ACC112 (cell line): ENCODE results near the gene FASN.

Experiments
- H2AFZ ChIP-seq: fragments of 200-600 bp; sonication (generic); one replicate; pipeline ENCODE4 v1.6.0; 2017; ENCODE audit warnings: antibody characterized with exemption, low read length; ENCODE audit not compliant: unreplicated experiment
- H3K27ac ChIP-seq: fragments of 200-600 bp; sonication (generic); 2 replicates; pipeline ENCODE4 v1.5.1; 2014; ENCODE audit warnings: low read depth, mild to moderate bottlenecking, antibody characterized with exemption, low read length, moderate library complexity
- H3K27me3 ChIP-seq: fragments of 200-600 bp; sonication (generic); 2 replicates; pipeline ENCODE4 v1.6.1; 2014; ENCODE audit warnings: mild to moderate bottlenecking, antibody characterized with exemption, low read length, moderate library complexity, mixed read lengths; ENCODE audit not compliant: insufficient read depth
- H3K36me3 ChIP-seq: fragments of 200-600 bp; sonication (generic); 2 replicates; pipeline ENCODE4 v1.6.1; 2016; ENCODE audit warnings: mild to moderate bottlenecking, antibody characterized with exemption, low read length, moderate library complexity, mixed read lengths; ENCODE audit not compliant: insufficient read depth
- H3K4me1 ChIP-seq: fragments of 200-600 bp; sonication (generic); one replicate; pipeline ENCODE4 v1.6.1; 2016; ENCODE audit warnings: low read length, mixed read lengths; ENCODE audit not compliant: insufficient read depth, unreplicated experiment, control insufficient read depth
- H3K4me3 ChIP-seq: fragments of 200-600 bp; sonication (generic); 2 replicates; pipeline ENCODE4 v1.5.1; 2014; ENCODE audit warnings: mild to moderate bottlenecking, low read depth, low read length
- H3K79me2 ChIP-seq: fragments of 200-600 bp; sonication (generic); one replicate; pipeline ENCODE4 v1.6.0; 2016; ENCODE audit warnings: low read length; ENCODE audit not compliant: control insufficient read depth, unreplicated experiment, insufficient read depth

Gene FASN

DNA sequence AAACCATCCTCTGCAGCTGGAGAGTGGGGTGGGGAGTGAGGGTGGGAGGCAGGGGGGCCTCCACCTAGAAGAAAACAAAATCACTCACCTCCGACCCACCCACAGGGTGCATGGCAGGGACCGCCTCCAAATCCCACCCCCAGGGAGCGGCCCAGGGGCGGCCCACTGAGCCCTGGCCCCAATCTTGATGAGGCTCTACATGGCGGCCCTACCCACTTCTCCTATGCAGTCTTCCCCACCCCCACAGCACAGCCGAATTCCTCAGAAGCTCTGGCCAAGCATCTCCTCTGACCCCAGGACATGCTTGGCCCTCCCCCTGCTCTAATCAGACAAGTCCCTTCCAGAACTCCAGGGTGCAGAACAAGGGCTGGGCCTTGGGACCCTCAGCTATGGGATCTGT lies 18.2 kb upstream of the FASN start:
- no peak overlapping the region for H3K4me3 ChIP-seq
- H3K79me2 ChIP-seq: no peaks in the 10 kb centered on the region
- no peak overlapping the region for H2AFZ ChIP-seq
- H3K27ac ChIP-seq: no peak overlapping the region
- no peaks in the 10 kb centered on the region for H3K4me1 ChIP-seq
- H3K27me3 ChIP-seq: no peaks in the 10 kb centered on the region
- 0 out of 2 replicates have a peak, but pooled peaks cover 3% of the 10 kb centered on the region for H3K36me3 ChIP-seq

DNA sequence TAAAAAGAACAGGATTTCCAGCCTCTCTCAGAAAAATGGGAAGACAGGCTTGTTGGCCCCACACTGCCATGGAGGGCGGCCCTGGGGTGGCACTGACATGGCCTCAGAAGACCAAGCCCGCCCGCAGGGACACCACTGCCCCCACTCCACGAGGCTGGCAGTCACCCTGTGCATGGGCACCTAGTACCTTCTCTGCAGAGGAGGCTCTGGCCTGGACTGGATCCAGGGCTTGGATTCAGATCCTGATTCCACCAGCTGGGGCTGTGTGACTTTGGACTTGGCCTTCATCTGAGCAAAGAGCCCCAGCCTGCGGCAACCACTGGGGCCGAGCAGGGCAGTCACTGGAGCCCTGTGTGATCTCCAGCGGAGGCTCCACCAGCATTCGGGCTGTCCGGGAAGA lies 16.8 kb upstream of the FASN start:
- Histone ChIP-seq H3K4me3 (no peak overlapping the region), H3K4me1 (no peaks in the 10 kb centered on the region), H3K27ac (no peak overlapping the region), H3K36me3 (0 out of 2 replicates have a peak, but pooled peaks cover 3% of the 10 kb centered on the region), H2AFZ (no peak overlapping the region), H3K79me2 (no peaks in the 10 kb centered on the region), H3K27me3 (no peaks in the 10 kb centered on the region)

DNA sequence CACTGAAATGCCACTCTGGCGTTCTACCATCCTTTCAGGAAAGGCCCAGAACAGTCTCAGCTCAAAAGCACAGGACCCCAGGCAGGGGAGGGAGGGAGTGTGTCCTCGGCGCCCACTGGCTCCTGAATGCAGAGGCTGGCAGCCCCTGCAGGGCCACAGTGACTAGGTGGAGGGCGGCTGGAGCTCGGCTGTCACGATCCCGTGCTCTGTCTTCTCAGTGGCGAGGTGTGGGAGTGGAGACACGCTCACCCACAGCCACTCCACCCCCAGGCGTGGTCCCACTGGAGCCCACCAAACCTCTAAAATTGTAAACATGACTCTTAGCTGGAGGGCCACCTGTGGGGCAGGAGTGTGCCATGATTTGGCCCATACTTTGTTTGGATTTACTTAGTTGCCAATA lies 16.4 kb upstream of the FASN start:
- Histone ChIP-seq H3K27ac (no peak overlapping the region), H3K4me1 (no peaks in the 10 kb centered on the region), H3K79me2 (no peaks in the 10 kb centered on the region), H2AFZ (no peak overlapping the region), H3K27me3 (no peaks in the 10 kb centered on the region), H3K36me3 (0 out of 2 replicates have a peak, but pooled peaks cover 3% of the 10 kb centered on the region), H3K4me3 (no peak overlapping the region)

DNA sequence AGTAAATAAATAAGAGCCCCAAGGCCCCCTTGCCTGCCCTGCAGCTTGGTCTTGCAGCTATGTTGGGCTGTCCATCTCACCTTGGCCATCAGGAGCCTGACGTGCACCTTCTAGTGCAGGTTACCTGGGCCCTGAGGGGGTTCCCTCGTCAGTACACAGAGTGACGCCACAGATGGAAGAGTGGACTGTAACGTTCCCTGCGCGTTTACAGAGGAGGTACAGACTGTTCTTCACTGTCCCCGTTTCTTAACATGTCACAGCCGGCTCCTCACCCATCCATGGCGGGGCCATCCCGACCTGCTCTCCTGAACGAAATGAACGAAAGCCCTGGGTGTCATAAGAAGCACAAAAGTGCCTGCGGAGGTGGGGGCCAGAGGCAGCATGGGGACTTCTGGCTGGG lies 15.9 kb upstream of the FASN start:
- no peak overlapping the region for H2AFZ ChIP-seq
- no peaks in the 10 kb centered on the region for H3K27me3 ChIP-seq
- H3K27ac ChIP-seq: no peak overlapping the region
- H3K4me1 ChIP-seq: no peaks in the 10 kb centered on the region
- 0 out of 2 replicates have a peak, but pooled peaks cover 3% of the 10 kb centered on the region for H3K36me3 ChIP-seq
- H3K79me2 ChIP-seq: no peaks in the 10 kb centered on the region
- no peak overlapping the region for H3K4me3 ChIP-seq

DNA sequence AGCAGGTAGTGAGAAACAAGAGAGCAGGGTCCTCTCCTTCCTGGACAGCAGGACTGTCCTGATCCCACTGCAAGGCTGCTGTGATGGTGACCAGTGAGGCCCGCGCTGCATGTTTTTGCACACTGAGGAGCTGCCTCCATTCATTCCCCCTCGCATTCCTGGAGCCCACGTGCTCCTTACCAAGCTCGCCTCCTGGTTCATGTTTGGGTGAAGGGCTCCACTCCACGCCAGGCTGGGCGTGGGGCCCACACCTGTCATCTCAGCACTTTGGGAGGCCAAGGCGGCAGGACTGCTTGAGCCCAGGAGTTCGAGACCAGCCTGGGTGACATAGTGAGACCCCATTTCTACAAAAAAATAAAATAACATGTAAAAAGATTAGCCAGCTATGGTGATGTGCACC lies 15.4 kb upstream of the FASN start:
- H3K36me3 ChIP-seq: 0 out of 2 replicates have a peak, but pooled peaks cover 3% of the 10 kb centered on the region

DNA sequence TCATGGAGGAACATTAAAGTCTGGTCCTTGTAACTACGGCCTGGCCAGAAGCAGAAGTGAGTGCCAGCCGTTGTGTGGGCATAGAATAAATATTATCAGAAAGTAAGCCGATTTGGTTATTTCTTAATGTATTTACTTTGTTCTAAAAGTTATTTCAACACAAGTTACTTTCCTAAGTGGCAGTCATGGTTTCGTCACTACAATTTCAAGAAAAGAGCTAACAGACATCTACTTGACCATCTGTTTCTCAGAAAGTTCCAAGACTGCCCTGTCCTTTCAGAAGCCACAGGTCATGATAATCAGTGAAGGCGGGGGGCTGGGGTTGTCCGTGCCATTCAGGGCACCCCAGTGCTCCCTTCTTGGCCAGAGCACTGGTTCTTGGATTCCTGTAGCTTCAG lies 14.9 kb upstream of the FASN start:
- no peaks in the 10 kb centered on the region for H3K79me2 ChIP-seq
- no peaks in the 10 kb centered on the region for H3K27me3 ChIP-seq
- no peak overlapping the region for H3K4me3 ChIP-seq
- no peaks in the 10 kb centered on the region for H3K4me1 ChIP-seq
- no peak overlapping the region for H2AFZ ChIP-seq
- H3K36me3 ChIP-seq: 0 out of 2 replicates have a peak, but pooled peaks cover 3% of the 10 kb centered on the region
- no peak overlapping the region for H3K27ac ChIP-seq

More for the DNA sequence above, 15.4 kb upstream of the FASN start:
- Histone ChIP-seq H3K4me1 (no peaks in the 10 kb centered on the region), H2AFZ (no peak overlapping the region), H3K4me3 (no peak overlapping the region), H3K27me3 (no peaks in the 10 kb centered on the region), H3K27ac (no peak overlapping the region), H3K79me2 (no peaks in the 10 kb centered on the region)

DNA sequence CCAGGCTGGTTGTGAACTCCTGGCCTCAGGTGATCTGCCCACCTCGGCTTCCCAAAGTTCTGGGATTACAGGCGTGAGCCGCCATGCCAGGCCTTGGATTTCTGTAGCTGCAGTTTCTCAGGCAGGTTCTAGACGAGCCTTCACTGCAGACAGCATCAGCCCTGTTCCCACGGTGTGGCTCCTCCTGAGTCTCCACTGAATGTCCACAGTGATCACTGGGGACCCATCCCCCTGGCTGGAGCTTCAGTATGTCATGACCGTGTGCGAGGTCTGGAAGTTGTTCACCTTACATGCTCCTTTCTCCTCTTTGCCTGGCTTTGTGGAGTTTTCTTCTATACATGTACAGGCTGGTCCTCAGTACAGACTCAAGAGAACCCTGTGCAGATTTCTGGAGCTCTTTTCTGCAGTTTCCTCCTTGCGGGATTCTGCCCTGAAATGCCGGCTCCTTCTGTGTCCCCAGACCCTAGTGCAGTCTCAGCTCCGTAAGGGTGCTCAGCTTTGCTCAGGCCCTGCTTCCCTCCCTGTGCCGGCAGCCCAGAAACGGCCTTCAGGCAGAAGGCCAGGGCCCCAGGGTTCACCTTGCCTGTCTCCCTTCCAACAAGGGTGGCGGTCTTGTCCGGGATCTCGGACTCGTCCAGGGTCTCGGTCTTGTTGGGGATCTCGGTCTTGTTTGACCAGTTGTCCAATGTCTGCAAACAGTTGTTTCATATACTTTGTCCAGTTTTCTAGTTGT lies 14.3 kb upstream of the FASN start:
- no peak overlapping the region for H3K4me3 ChIP-seq
- 0 out of 2 replicates have a peak, but pooled peaks cover 3% of the 10 kb centered on the region for H3K36me3 ChIP-seq
- H3K27ac ChIP-seq: no peak overlapping the region
- H3K79me2 ChIP-seq: no peaks in the 10 kb centered on the region
- H2AFZ ChIP-seq: no peak overlapping the region
- no peaks in the 10 kb centered on the region for H3K27me3 ChIP-seq
- H3K4me1 ChIP-seq: no peaks in the 10 kb centered on the region

DNA sequence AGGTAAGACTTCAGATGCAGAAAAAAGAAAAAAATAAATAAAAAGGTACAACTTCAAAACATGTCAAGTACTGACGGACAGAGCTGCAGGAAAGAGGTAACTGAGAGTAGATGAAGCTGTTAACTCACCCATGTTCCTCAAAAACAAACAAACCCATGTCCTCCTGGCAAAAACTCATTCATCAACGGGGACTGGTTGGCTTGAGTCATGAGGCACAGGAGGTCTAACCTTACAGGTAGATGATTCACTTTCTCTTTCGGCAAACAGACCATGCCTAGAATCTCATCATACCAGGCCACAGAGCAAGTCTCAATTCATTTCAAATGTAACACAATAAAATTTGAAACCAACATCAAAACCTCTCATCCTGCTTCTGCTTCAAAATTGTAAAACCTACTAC lies 12.3 kb upstream of the FASN start:
- Histone ChIP-seq H2AFZ (no peak overlapping the region), H3K4me3 (no peak overlapping the region), H3K4me1 (no peaks in the 10 kb centered on the region), H3K79me2 (no peaks in the 10 kb centered on the region), H3K27me3 (no peaks in the 10 kb centered on the region), H3K36me3 (0 out of 2 replicates have a peak, but pooled peaks cover 3% of the 10 kb centered on the region), H3K27ac (no peak overlapping the region)

DNA sequence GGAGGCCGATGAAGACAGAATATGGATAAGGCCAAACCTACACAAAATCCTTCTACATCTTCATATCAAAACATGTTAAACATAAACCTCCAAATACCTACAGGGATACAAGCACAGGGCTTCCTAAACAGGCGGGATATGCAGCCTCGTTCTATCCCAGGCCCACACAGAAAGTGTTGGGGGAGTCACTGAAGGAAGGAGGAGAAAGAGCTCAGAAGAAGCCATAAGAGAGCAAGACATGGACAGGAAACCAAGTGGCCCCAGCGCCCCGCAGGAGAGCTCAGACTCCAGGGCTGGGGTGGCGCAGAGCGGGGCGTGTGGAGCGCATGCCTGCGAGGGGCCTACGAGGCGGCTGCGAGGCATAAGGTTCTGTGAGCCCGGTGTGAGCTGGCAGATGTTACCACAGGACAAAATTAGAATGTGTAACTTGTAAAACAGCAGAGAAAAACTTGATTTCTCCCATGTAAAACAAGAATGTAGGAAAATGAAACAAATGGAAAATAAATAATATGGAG lies 11.0 kb upstream of the FASN start:
- Histone ChIP-seq H3K27me3 (no peaks in the 10 kb centered on the region), H3K4me1 (no peaks in the 10 kb centered on the region)

DNA sequence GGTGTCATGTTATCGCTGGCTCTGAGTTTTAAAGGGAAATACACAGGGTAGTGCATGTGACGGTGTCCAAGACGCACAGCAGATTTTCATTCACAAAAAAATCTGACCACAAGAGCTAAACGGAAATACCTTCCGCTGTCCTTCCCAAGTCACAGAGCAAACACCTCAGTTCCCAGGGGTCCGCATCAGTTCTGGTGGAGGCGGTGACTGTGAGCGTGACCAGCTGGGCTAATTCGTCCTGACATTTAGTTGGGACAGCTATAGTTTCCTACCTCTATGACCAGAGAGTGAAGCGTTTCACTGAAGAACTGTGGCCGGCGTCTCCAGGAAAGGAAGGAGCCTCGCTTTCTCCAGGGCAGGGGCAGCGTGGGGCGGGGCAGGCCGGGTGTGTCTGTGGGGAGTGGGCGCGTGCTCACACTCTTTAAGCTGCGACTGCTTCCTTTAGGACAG lies 10.5 kb upstream of the FASN start:
- no peak overlapping the region for H3K4me3 ChIP-seq
- H3K36me3 ChIP-seq: 0 out of 2 replicates have a peak, but pooled peaks cover 3% of the 10 kb centered on the region
- H3K27ac ChIP-seq: no peak overlapping the region
- H3K27me3 ChIP-seq: no peaks in the 10 kb centered on the region
- H3K79me2 ChIP-seq: no peaks in the 10 kb centered on the region
- no peak overlapping the region for H2AFZ ChIP-seq
- H3K4me1 ChIP-seq: no peaks in the 10 kb centered on the region

More for the DNA sequence above, 11.0 kb upstream of the FASN start:
- Histone ChIP-seq H2AFZ (no peak overlapping the region), H3K4me3 (no peak overlapping the region), H3K79me2 (no peaks in the 10 kb centered on the region), H3K27ac (no peak overlapping the region), H3K36me3 (0 out of 2 replicates have a peak, but pooled peaks cover 3% of the 10 kb centered on the region)

DNA sequence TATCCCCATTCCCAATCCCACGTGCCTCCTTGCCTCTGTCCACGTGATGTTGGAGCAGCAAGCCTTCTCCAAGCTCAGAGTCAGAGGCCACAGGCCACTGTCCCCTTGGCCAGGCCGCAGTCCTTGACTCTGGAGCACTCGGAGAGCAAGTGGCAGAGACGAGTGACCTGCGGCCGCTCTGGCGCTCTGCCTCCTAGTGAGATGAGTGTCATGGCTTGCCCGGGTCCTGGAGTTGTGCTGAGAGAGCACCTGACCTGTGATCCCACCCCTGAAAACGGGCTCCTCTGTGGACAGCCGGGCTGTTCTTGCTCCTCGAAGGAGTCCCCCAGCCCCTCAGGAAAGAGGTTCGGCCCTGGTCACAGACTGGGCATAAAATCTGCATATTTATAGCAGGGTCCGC lies 10.0 kb upstream of the FASN start:
- 0 out of 2 replicates have a peak, but pooled peaks cover 2% of the 10 kb centered on the region for H3K36me3 ChIP-seq
- H3K4me1 ChIP-seq: no peaks in the 10 kb centered on the region
- no peaks in the 10 kb centered on the region for H3K79me2 ChIP-seq
- no peak overlapping the region for H3K4me3 ChIP-seq
- no peak overlapping the region for H2AFZ ChIP-seq
- H3K27me3 ChIP-seq: no peaks in the 10 kb centered on the region
- no peak overlapping the region for H3K27ac ChIP-seq
